Osteocyte (in vitro differentiated cells): ENCODE measurements around the gene PGM2L1. TPM values are rescaled to one million over a fixed set of nuclear protein-coding genes. Genes with fewer than 3 reads are reported as not detected.

ENCODE experiments used
- DNase-seq: peaks from one replicate; pipeline ENCODE4 v3.0.0; 2021; ENCODE audit warnings: mixed read lengths; ENCODE audit not compliant: unreplicated experiment; ENCODE audit errors: extremely low spot score
- H3K27ac Mint-ChIP-seq: one replicate; pipeline ENCODE4 v1.8.0; 2021; ENCODE audit warnings: mild to moderate bottlenecking, mixed read lengths; ENCODE audit not compliant: unreplicated experiment
- H3K27me3 Mint-ChIP-seq: one replicate; pipeline ENCODE4 v1.8.0; 2021; ENCODE audit warnings: mixed read lengths; ENCODE audit not compliant: unreplicated experiment
- H3K36me3 Mint-ChIP-seq: one replicate; pipeline ENCODE4 v1.8.0; 2021; ENCODE audit warnings: mixed read lengths; ENCODE audit not compliant: unreplicated experiment
- H3K4me1 Mint-ChIP-seq: one replicate; pipeline ENCODE4 v1.8.0; 2021; ENCODE audit warnings: mixed read lengths; ENCODE audit not compliant: unreplicated experiment
- H3K4me3 Mint-ChIP-seq: one replicate; pipeline ENCODE4 v1.8.0; 2021; ENCODE audit warnings: mild to moderate bottlenecking, moderate library complexity, mixed read lengths; ENCODE audit not compliant: unreplicated experiment
- H3K9me3 Mint-ChIP-seq: one replicate; pipeline ENCODE4 v1.8.0; 2021; ENCODE audit warnings: mixed read lengths; ENCODE audit not compliant: unreplicated experiment
- CTCF ChIP-seq: fragments of 200-600 bp; sonication (generic); IDR thresholded peaks from 2 replicates; pipeline ENCODE4 v1.5.0; 2021; ENCODE audit warnings: antibody characterized with exemption, mild to moderate bottlenecking, moderate library complexity
- total RNA-seq: library from RNA; stranded (reverse); gene quantifications from 2 replicates; pipeline ENCODE4 v1.2.1, GENCODE V29; 2021

Gene PGM2L1
- total RNA-seq, 1 donor from 2014 or later: 22.1 TPM

GRCh38 chr11:74390697-74391096, 7.5 kb downstream of the PGM2L1 start:
- no peak for DNase-seq
- Mint-ChIP-seq H3K36me3 (peaks cover 9% of the 10 kb centered on the region), H3K4me3 (no peak overlapping the region), H3K4me1 (peaks cover 32% of the 10 kb centered on the region), H3K27me3 (no peaks in the 10 kb centered on the region), H3K9me3 (no peaks in the 10 kb centered on the region), H3K27ac (no peak overlapping the region)
- no peak for TF ChIP-seq CTCF

GRCh38 chr11:74388678-74389327, 9.4 kb downstream of the PGM2L1 start:
- peaks cover 21% of the 10 kb centered on the region for H3K4me1 Mint-ChIP-seq
- DNase-seq: no peak
- H3K36me3 Mint-ChIP-seq: peaks cover 7% of the 10 kb centered on the region
- no peak overlapping the region for H3K27ac Mint-ChIP-seq
- H3K27me3 Mint-ChIP-seq: no peaks in the 10 kb centered on the region
- no peak overlapping the region for H3K4me3 Mint-ChIP-seq
- no peaks in the 10 kb centered on the region for H3K9me3 Mint-ChIP-seq
- peak; percentile 85 for TF ChIP-seq CTCF

- H3K4me3 Mint-ChIP-seq: no peak overlapping the region
- peaks cover 20% of the 10 kb centered on the region for H3K4me1 Mint-ChIP-seq
- H3K36me3 Mint-ChIP-seq: no peaks in the 10 kb centered on the region
- no peaks in the 10 kb centered on the region for H3K9me3 Mint-ChIP-seq
- no peaks in the 10 kb centered on the region for H3K27me3 Mint-ChIP-seq
- no peak overlapping the region for H3K27ac Mint-ChIP-seq
- no peak for DNase-seq
- no peak for TF ChIP-seq CTCF
Observed at GRCh38 chr11:74384641-74385040, 13.6 kb downstream of the PGM2L1 start.

- DNase-seq: no peak
- H3K4me1 Mint-ChIP-seq: peaks cover 8% of the 10 kb centered on the region
- H3K27me3 Mint-ChIP-seq: no peaks in the 10 kb centered on the region
- peaks cover 4% of the 10 kb centered on the region for H3K36me3 Mint-ChIP-seq
- TF ChIP-seq CTCF: no peak
- H3K4me3 Mint-ChIP-seq: no peak overlapping the region
- no peaks in the 10 kb centered on the region for H3K9me3 Mint-ChIP-seq
- H3K27ac Mint-ChIP-seq: no peak overlapping the region
Observed at GRCh38 chr11:74380746-74381439, 17.3 kb downstream of the PGM2L1 start.

- Mint-ChIP-seq H3K27me3 (no peaks in the 10 kb centered on the region), H3K27ac (no peak overlapping the region), H3K9me3 (no peaks in the 10 kb centered on the region), H3K4me3 (no peak overlapping the region), H3K4me1 (peaks cover 26% of the 10 kb centered on the region), H3K36me3 (peaks cover 12% of the 10 kb centered on the region)
- no peak for TF ChIP-seq CTCF
- DNase-seq: no peak
Observed at GRCh38 chr11:74377689-74378088, 20.5 kb downstream of the PGM2L1 start.
